HepG2 (cell line): Measurements from ENCODE around the gene CTSA. TPM values are rescaled to one million over a fixed set of nuclear protein-coding genes. Genes with fewer than 3 reads are reported as not detected.
A peak's percentile ranks its signal among the peaks of the same experiment; 100 is the strongest.

Source experiments
- BRD4 ChIP-seq: sonication (generic); formaldehyde crosslinking; IDR thresholded peaks from 2 replicates; pipeline ENCODE4 v1.4.0; 2020; ENCODE audit warnings: missing genetic modification reagents
- FIP1L1 ChIP-seq: fragments of 200-400 bp; formaldehyde crosslinking; IDR thresholded peaks from 2 replicates; pipeline ENCODE4 v1.6.1; 2018; ENCODE audit warnings: low read depth, mild to moderate bottlenecking, low read length, moderate library complexity, borderline replicate concordance; ENCODE audit not compliant: insufficient read depth
- GMEB1 ChIP-seq: sonication (generic); formaldehyde crosslinking; IDR thresholded peaks from 2 replicates; pipeline ENCODE4 v1.5.1; 2020; ENCODE audit warnings: missing genetic modification reagents, mild to moderate bottlenecking, borderline replicate concordance
- HES4 ChIP-seq: sonication (generic); formaldehyde crosslinking; IDR thresholded peaks from 2 replicates; pipeline ENCODE4 v1.9.0; 2021; ENCODE audit warnings: mild to moderate bottlenecking, missing genetic modification reagents, borderline replicate concordance
- KDM1A ChIP-seq: IDR thresholded peaks from 2 replicates; pipeline ENCODE4 v1.6.1; 2016; ENCODE audit warnings: missing compliant biosample characterization
- LBX2 ChIP-seq: sonication (generic); formaldehyde crosslinking; IDR thresholded peaks from 2 replicates; pipeline ENCODE4 v1.5.0; 2020; ENCODE audit warnings: missing genetic modification reagents, mild to moderate bottlenecking, borderline replicate concordance
- NAIF1 ChIP-seq: sonication (generic); formaldehyde crosslinking; IDR thresholded peaks from 2 replicates; pipeline ENCODE4 v1.5.0; 2020; ENCODE audit warnings: mild to moderate bottlenecking, missing genetic modification reagents, borderline replicate concordance
- RELA ChIP-seq: sonication (generic); formaldehyde crosslinking; IDR thresholded peaks from 2 replicates; pipeline ENCODE4 v1.4.0; 2020; ENCODE audit warnings: missing genetic modification reagents
- REST ChIP-seq, 2 experiments: IDR thresholded peaks; 2 replicates each; pipeline ENCODE4 v1.6.1; 2011 to 2012; ENCODE audit warnings: low read length in 2 of 2, borderline replicate concordance in 1 of 2, low read depth in 1 of 2, mild to moderate bottlenecking in 1 of 2, moderate library complexity in 1 of 2
- SAFB2 ChIP-seq: sonication (generic); formaldehyde crosslinking; IDR thresholded peaks from 2 replicates; pipeline ENCODE4 v1.5.1; 2020; ENCODE audit warnings: missing genetic modification reagents, low read depth, mild to moderate bottlenecking, borderline replicate concordance
- YEATS2 ChIP-seq: sonication (generic); formaldehyde crosslinking; IDR thresholded peaks from 2 replicates; pipeline ENCODE4 v1.4.0; 2020; ENCODE audit warnings: missing genetic modification reagents, borderline replicate concordance
- ZNF180 ChIP-seq: sonication (generic); formaldehyde crosslinking; IDR thresholded peaks from 2 replicates; pipeline ENCODE4 v1.4.0; 2020; ENCODE audit warnings: low read depth, missing genetic modification reagents, borderline replicate concordance
- ZNF326 ChIP-seq: sonication (generic); formaldehyde crosslinking; IDR thresholded peaks from 2 replicates; pipeline ENCODE4 v1.4.0; 2020; ENCODE audit warnings: missing genetic modification reagents, borderline replicate concordance
- ZNF501 ChIP-seq: sonication (generic); formaldehyde crosslinking; IDR thresholded peaks from 2 replicates; pipeline ENCODE4 v1.5.1; 2020; ENCODE audit warnings: mild to moderate bottlenecking, moderate library complexity, missing genetic modification reagents
- ZNF768 ChIP-seq: sonication (generic); formaldehyde crosslinking; IDR thresholded peaks from 2 replicates; pipeline ENCODE4 v1.4.0; 2020; ENCODE audit warnings: missing genetic modification reagents
- ZNF891 ChIP-seq: sonication (generic); formaldehyde crosslinking; IDR thresholded peaks from 2 replicates; pipeline ENCODE4 v1.5.0; 2020; ENCODE audit warnings: mild to moderate bottlenecking, missing genetic modification reagents
- polyA plus RNA-seq, 8 experiments: library from polyadenylated mRNA; depleted of rRNA in 3 of 8; stranded (reverse) in 7 of 8; unstranded in 1 of 8; fragments of >200 nt; fragmentation: Illumina TruSeq in 4 of 8; extraction: Trizol in 4 of 8; gene quantifications; 2 replicates each; pipeline versions ENCODE4 v1.2.1 to v1.2.3, GENCODE V29; 2011 to 2016; ENCODE audit warnings: low read depth in 4 of 8, missing spikeins in 1 of 8, mixed read lengths in 1 of 8; ENCODE audit not compliant: insufficient read depth in 1 of 8
- total RNA-seq, 5 experiments: library from RNA; depleted of rRNA; stranded (reverse); fragments of >200 nt; fragmentation: Illumina TruSeq; extraction: Trizol; gene quantifications; 2 replicates each; pipeline ENCODE4 v1.2.3, GENCODE V29; 2016; ENCODE audit warnings: low read depth in 1 of 5
- TF ChIP-seq, protein P1 (sequence below): sonication (generic); formaldehyde crosslinking; IDR thresholded peaks from 2 replicates; pipeline ENCODE4 v1.5.1; 2020; ENCODE audit warnings: mild to moderate bottlenecking, missing genetic modification reagents

The CTSA gene
- total and polyA plus RNA-seq, 2 of the 13 experiments (the other 11 are each of a cell fraction or from before 2014, with no cell fraction given), result 202 to 231 TPM

DNA sequence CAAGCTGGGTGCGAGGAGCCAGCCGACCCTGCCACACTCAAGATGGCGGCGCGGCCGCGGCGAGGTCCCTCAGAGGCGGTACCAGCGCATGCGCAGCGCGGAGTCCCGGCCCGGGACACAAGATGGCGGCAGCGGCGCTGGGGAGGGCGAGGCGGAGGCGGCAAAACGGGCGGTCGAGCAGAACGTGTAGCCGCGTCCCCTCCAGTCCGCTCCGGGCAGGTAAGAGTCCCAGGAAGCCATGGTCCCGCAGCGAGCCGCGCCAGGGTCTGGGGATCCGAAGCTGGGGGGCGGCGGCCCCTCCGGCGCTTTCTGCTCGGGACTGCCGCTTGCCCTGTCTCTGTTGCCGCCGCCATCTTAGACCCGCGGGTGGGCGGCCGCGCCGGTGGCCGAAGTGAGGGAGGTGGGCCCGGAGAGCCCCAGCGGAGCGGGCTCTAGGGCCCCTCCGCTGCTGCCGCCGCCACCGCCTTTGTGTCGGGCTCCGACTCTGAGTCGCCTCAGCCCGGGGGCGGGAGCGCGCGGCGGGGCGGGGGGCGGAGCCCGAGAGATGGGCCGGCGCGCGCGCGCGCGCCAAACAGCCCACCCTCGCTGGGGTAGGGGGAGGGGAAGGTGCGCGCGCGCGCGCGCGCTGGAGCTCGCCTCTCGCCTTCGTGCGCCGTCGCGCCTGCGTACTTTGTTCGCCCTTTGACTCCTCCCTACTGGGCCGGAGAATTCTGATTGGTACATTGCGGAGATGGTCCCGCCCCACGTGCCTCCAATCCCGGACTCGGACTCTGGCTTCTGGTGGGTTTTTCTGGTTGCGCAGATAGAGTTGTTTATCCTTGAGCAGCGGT, 43.7 kb downstream of the CTSA start, which contains the start of gene PCIF1 (continued):
- TF ChIP-seq BRD4 (CRISPR knock-in tag), result peak; percentile 100
- peak; percentile 95 for TF ChIP-seq LBX2 (CRISPR knock-in tag)
- TF ChIP-seq ZNF180, result no peak; the same call in 1 of the 2 replicates
- 0 out of 2 replicates have a peak, but pooled peaks have one; percentile 4 for TF ChIP-seq KDM1A (CRISPR knock-in tag)
- peak; percentile 98 for TF ChIP-seq SAFB2 (CRISPR knock-in tag)
- peak in 1 of 2 experiments; percentile 81; a peak in 3 of 4 replicates for TF ChIP-seq REST (IDR thresholded peaks at IDR 0.05; ENCODE audit: borderline replicate concordance in 1 of 2, low read depth in 1 of 2, low read length in 2 of 2)
- TF ChIP-seq NAIF1 (CRISPR knock-in tag), result peak; percentile 70
- TF ChIP-seq, protein P1, sequence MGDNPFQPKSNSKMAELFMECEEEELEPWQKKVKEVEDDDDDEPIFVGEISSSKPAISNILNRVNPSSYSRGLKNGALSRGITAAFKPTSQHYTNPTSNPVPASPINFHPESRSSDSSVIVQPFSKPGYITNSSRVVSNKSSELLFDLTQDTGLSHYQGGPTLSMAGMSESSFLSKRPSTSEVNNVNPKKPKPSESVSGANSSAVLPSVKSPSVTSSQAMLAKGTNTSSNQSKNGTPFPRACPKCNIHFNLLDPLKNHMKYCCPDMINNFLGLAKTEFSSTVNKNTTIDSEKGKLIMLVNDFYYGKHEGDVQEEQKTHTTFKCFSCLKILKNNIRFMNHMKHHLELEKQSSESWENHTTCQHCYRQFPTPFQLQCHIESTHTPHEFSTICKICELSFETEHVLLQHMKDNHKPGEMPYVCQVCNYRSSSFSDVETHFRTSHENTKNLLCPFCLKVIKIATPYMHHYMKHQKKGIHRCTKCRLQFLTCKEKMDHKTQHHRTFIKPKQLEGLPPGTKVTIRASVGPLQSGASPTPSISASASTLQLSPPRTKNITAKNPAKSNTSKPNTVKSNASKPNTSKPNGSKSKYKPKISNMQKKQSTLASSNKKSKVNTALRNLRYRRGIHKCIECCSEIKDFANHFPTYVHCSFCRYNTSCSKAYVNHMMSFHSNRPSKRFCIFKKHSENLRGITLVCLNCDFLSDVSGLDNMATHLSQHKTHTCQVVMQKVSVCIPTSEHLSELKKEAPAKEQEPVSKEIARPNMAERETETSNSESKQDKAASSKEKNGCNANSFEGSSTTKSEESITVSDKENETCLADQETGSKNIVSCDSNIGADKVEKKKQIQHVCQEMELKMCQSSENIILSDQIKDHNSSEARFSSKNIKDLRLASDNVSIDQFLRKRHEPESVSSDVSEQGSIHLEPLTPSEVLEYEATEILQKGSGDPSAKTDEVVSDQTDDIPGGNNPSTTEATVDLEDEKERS (CRISPR knock-in tag), result 0 out of 2 replicates have a peak, but pooled peaks have one; percentile 62
- TF ChIP-seq ZNF768 (CRISPR knock-in tag), result peak; percentile 19; the same call in 1 of the 2 replicates
- TF ChIP-seq RELA (CRISPR knock-in tag), result peak; percentile 88; the same call in 1 of the 2 replicates
- peak; percentile 99 for TF ChIP-seq HES4 (CRISPR knock-in tag)
- TF ChIP-seq GMEB1 (CRISPR knock-in tag), result peak; percentile 84
- TF ChIP-seq ZNF501 (CRISPR knock-in tag), result peak; percentile 76
- TF ChIP-seq ZNF891 (CRISPR knock-in tag), result peak; percentile 97
- peak; percentile 92; the same call in 1 of the 2 replicates for TF ChIP-seq FIP1L1
- no peak; the same call in 1 of the 2 replicates for TF ChIP-seq ZNF326 (CRISPR knock-in tag)
- TF ChIP-seq YEATS2 (CRISPR knock-in tag), result peak; percentile 80; the same call in 1 of the 2 replicates
